Ramos (cell line): Measurements from ENCODE around the gene POTEF.
"Not testable (repeated sequence)": the region's sequence is repeated elsewhere in the genome, so short reads cannot be mapped to it uniquely, and the experiment has no call there.

Source experiments
- in situ Hi-C: fragments of 300-500 bp; cut with MboI; formaldehyde crosslinking; loops from one replicate; pipeline ENCODE4 v1.14.3; 2022; ENCODE audit warnings: low sequenced_read_pairs; ENCODE audit not compliant: unreplicated experiment

Gene POTEF

GRCh38 chr2:130136546-130136945 is 7.5 kb upstream of the POTEF start:
- in situ Hi-C loops, result not testable (repeated sequence)

GRCh38 chr2:130135692-130136541 is 6.9 kb upstream of the POTEF start:
- in situ Hi-C loops, result no loop called here

- in situ Hi-C loops, result not testable (repeated sequence)
Measured at GRCh38 chr2:130128464-130128863, 558 bp downstream of the POTEF start.

GRCh38 chr2:130127726-130128125 is 1.3 kb downstream of the POTEF start:
- in situ Hi-C loops, result not testable (repeated sequence)

- in situ Hi-C loops, result not testable (repeated sequence)
Measured at GRCh38 chr2:130120924-130121323, 8.1 kb downstream of the POTEF start.

- in situ Hi-C loops, result not testable (repeated sequence)
Measured at GRCh38 chr2:130102597-130103363, 26.2 kb downstream of the POTEF start.

GRCh38 chr2:130062645-130063044 is 66.4 kb downstream of the POTEF start:
- in situ Hi-C loops, result not testable (repeated sequence)

GRCh38 chr2:130059982-130060381 is 69.0 kb downstream of the POTEF start:
- in situ Hi-C loops, result not testable (repeated sequence)

GRCh38 chr2:130056336-130056735 is 72.7 kb downstream of the POTEF start:
- in situ Hi-C loops, result not testable (repeated sequence)

- in situ Hi-C loops, result not testable (repeated sequence)
Measured at GRCh38 chr2:130053217-130053911, 75.7 kb downstream of the POTEF start.

- in situ Hi-C loops, result not testable (repeated sequence)
Measured at GRCh38 chr2:130052376-130052775, 76.6 kb downstream of the POTEF start.

- in situ Hi-C loops, result not testable (repeated sequence)
Measured at GRCh38 chr2:130048422-130048821, 80.6 kb downstream of the POTEF start.

GRCh38 chr2:130038265-130038603 is 90.8 kb downstream of the POTEF start:
- in situ Hi-C loops, result not testable (repeated sequence)

GRCh38 chr2:130025931-130026330 is 103.1 kb downstream of the POTEF start:
- in situ Hi-C loops, result not testable (repeated sequence)
